NCI-H146 treated with DMSO at 0.1 percent for 48 hours (cell line): ENCODE results near the gene SPEM2.

Source experiments
- DNase-seq: peaks from one replicate; lab custom pipeline; 2025; ENCODE audit not compliant: unreplicated experiment; lab: John Stamatoyannopoulos, UW

The SPEM2 gene

DNA sequence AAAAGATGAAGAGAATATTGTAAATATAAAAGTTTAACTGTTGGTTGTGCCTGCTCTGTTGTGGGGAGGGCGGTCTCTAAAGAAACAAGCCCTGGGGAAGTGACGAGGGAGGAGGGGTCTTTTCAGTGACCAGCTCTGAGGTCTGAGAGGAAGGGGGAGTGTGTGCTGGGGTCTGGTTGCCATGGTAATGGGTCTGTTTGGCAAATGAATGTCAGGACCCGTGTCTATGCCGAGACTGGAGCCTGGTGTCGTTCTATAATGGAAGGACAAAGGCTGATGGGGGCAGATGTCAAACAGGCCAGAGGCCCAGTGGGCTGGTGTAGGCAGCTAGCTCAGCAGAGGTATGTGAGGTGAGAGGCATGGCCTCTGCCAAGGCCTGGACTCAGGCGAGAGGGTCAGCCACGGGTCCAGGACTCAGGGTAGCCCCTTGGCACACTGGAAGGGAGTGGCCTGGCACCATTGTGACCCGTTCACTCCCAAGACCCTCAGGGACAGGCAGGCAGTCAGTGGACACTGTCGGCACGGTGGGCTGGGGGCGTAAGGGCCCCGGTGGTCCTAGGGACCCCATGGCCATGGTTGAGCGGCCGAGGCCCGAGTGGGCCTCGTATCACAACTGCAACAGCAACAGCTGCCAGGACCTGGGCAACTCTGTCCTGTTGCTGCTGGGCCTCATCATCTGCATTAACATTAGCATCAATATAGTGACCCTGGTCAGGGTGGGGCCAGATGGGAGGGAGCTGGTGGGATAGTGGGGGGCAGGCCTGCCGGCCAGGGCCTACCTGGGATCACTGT is 5.4 kb upstream of the SPEM2 start, which contains the start of gene SPEM1:
TSS of gene SPEM1 (plus strand) at position 506 of the 792 bp plus-strand sequence. CDS start at position 567, 61 bp downstream.
- no peak for DNase-seq

GRCh38 chr17:7421186-7421585 is 4.2 kb upstream of the SPEM2 start:
- no peak for DNase-seq

DNA sequence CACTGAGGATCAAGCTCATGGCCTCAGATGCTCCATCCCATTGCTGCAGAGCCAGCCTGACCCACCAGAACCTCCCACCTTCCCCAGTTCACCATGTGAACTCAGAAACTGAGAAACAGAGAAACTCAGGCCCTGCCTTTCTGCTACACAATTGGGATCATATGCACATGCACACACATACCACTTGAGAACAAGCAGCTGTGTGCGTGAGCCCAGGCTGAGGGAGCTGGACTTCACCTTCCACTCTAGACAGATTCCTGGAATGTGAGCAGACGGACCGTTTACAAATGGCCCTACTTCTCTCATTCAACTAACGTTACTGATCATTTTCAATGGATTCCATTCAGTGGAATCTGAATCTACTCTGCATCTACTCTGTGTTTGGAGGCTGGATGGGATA is 1.7 kb upstream of the SPEM2 start:
- no peak for DNase-seq

- DNase-seq, result no peak
Measured at GRCh38 chr17:7425756-7426155, 340 bp downstream of the SPEM2 start.

DNA sequence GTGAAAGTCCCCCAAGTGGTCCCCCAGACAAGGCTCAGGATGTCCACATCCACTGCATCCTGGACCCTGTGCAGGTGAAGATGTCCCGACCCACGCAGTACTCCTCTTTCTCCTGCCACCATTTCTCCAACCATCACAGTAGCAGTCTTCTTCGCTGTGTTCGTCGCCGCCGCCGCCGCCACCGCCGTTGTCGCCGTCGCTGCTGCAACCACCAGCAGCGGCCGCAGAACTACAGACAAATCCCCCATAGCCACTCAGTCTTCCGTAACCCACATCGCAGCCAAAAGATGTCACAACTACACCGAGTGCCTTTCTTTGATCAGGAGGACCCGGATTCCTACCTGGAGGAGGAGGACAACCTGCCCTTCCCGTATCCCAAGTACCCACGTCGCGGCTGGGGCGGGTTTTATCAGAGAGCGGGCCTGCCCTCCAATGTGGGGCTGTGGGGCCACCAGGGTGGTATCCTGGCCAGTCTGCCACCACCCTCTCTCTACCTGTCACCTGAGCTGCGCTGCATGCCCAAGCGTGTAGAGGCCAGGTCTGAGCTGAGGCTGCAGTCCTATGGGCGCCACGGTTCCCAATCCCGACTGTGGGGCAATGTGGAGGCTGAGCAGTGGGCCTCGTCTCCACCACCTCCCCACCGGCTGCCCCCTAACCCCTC is 917 bp downstream of the SPEM2 start:
- DNase-seq, result no peak

GRCh38 chr17:7426896-7427489 is 1.6 kb downstream of the SPEM2 start:
- no peak for DNase-seq

GRCh38 chr17:7427549-7427948 is 2.1 kb downstream of the SPEM2 start:
- DNase-seq, result no peak

DNA sequence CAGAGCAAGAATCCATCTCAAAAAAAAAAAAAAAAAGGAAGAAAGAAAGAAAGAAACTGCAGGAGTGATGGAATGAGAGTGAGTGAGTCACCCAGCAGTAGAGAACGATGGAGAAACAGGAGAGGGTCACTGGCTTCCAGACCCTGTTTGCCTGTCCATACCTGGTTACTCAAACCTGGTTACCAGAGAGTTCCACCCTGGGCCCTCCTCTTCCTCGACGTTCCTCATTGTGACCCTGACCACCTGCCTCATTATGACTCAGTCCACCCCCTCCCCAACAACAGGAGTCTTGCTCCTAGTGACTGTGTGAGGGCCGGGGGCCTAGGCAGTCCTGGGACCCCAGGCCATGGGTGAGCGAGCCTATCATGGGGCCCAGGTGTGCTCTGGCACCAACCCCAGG is 3.1 kb downstream of the SPEM2 start, which contains the start of gene SPEM3:
TSS of gene SPEM3 (plus strand) at position 301 of the 400 bp plus-strand sequence. CDS start at position 347, 46 bp downstream.
- no peak for DNase-seq

DNA sequence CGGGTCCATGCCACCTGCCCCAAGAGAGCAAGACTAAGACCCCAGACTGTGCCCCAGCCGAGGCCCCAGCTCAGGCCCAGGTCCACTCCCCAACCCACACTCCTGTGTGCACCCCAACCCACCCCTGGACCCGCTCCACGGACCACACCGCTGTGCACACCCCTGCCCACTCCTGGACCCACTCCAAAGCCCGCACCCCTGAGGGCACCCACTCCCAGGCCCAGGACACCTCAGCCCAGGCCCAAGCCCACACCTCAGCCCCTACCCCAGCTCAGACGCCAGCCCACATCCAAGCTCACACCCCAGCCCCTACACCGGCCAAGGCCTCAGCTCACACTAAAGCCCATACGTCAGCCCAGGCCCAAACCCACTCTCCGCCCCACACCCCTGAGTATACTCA is 4.3 kb downstream of the SPEM2 start:
- no peak for DNase-seq

DNA sequence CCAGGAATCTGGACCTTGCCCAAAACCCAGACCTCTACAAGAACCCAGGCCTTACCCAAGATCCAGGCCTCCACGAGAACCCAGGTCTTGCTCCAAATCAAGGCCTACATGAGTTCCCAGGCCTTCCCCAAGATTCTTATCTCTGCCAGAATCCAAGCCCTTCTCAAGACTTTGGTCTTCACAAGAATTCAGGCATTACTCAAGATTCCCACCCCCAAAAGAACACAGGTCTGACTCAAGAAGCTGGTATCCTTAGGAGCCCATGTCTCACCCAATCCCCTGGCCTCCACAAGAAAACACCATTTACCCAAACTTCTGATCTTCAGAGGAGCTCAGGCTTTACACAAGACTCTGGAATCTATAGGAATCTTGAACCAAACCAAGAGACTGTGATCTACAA is 5.8 kb downstream of the SPEM2 start:
- DNase-seq, result no peak

GRCh38 chr17:7432296-7432695 is 6.9 kb downstream of the SPEM2 start:
- no peak for DNase-seq

GRCh38 chr17:7435676-7436555 is 10.5 kb downstream of the SPEM2 start:
- DNase-seq, result no peak

DNA sequence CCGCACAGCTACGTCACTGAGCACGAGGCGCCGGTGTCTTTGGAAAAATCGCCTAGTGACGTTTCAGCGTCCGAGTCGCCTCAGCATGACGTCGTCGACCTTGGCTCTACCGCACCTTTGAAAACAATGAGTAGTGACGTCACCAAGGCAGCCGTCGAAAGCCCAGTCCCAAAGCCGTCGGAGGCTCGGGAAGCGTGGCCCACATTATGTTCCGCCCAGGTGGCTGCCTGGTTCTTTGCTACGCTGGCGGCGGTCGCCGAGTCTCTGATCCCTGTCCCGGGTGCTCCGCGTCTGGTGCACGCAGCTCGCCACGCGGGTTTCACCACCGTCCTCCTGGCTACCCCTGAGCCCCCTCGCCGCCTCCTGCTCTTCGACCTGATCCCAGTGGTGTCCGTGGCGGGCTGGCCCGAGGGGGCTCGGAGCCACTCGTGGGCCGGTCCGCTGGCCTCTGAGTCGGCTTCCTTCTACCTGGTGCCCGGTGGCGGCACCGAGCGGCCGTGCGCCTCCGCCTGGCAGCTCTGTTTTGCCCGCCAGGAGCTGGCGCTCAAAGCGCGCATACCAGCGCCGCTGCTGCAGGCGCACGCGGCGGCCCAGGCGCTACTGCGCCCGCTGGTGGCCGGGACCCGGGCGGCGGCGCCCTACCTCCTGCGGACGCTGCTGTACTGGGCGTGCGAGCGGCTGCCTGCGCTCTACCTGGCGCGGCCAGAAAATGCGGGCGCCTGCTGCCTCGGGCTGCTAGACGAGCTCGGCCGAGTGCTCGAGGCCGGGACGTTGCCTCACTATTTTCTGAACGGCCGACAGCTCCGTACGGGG is 11.3 kb downstream of the SPEM2 start:
- no peak for DNase-seq

GRCh38 chr17:7437369-7437863 is 12.0 kb downstream of the SPEM2 start:
- no peak for DNase-seq

GRCh38 chr17:7437950-7438614 is 12.7 kb downstream of the SPEM2 start:
- DNase-seq, result no peak

DNA sequence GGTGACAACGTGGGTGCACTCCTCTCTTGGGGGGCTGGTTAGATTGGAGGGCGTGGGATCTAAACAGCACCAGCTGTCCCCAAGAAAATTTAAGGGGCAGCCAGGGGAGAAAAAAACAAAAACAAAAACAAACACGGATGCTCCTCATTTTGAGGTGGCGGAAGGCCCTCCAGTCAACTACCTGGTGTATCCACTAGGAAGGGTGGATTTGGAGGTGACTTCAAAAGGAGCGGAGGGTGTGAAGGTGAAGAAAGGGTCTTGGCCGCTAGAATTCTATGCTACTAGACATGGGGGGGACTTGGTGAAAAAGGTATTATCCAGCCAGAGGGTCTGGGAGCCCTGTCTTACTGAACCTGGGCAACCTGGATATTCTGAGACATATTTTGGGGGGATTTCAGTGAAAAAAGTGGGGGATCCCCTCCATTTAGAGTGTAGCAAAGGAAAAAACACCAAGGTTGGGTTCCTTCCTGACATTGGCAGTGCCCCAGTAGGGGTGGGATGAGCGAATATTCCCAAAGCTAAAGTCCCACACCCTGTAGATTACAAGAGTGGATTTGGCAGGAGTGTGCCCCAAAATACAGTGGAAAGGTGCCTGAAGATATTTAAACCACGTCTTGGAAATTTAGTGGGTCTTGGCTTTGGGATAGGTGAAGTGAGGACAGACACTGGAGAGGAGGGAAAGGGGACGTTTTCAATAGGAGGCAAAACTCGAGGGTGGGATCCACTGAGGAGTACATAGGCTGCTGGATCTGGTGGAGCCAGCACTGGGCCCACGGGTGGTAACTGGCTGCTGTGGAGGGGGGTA is 13.4 kb downstream of the SPEM2 start:
- no peak for DNase-seq

- DNase-seq, result no peak
Measured at GRCh38 chr17:7439462-7440112, 14.2 kb downstream of the SPEM2 start, which contains the start of gene FGF11. FGF11 (plus strand) TSS chr17:7439512; CDS start chr17:7439621, 109 bp downstream.
